ENCODE results near the gene RBM47.
"Not testable (repeated sequence)": the region's sequence is repeated elsewhere in the genome, so short reads cannot be mapped to it uniquely, and the experiment has no call there.

Gene RBM47

DNA sequence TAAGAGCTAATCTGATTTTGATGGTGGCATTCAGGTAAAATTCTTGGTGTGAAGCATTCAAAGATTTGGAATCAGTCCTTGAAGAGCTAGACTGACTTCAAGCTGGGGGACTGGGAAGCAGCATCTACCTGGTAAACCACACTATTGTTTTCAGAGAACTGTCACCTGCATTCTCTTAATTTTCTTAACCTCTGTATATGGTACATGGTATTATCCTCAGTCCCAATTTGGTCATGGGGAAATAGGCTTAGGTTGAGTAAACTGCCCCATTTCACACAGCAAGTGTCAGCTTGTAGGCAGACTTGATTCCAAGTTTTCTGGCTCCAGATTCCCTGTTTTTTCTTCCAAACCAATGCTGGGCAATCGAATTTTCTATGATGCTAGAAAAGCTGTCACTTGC is 190.1 kb downstream of the RBM47 start:
- no peak for DNase-seq (ENCODE audit: low spot score)

DNA sequence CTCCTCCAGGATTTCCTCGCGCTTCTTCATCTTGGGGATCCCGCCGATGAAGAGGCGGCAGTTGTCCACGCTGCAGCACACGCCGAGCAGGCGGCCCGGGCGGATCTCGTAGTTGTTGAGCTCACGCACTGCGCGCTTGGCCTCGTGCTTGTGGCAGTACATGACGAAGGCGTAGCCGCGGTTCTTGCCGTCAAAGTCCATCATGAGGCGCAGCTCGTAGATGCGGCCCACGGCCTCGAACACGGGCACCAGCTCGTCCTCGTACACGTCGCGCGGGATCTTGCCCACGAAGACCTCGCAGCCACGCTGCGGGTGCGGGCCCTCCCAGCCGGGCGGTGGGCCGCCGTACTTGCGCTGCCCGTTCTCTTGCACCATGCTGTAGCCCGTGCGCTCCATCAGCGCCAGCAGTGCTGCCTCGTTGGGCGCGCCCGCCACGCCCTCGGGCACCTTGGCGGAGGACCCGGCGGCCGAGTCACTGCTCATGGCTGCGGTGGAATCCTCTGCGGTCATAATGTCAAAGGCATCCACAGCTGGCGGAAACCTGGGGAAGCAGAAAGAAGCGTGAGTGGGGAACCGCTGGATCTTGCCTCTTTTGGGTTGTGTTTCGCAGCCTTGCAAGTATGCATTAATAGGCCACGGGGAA is 191.2 kb downstream of the RBM47 start:
- DNase-seq (ENCODE audit: low spot score) = no peak

DNA sequence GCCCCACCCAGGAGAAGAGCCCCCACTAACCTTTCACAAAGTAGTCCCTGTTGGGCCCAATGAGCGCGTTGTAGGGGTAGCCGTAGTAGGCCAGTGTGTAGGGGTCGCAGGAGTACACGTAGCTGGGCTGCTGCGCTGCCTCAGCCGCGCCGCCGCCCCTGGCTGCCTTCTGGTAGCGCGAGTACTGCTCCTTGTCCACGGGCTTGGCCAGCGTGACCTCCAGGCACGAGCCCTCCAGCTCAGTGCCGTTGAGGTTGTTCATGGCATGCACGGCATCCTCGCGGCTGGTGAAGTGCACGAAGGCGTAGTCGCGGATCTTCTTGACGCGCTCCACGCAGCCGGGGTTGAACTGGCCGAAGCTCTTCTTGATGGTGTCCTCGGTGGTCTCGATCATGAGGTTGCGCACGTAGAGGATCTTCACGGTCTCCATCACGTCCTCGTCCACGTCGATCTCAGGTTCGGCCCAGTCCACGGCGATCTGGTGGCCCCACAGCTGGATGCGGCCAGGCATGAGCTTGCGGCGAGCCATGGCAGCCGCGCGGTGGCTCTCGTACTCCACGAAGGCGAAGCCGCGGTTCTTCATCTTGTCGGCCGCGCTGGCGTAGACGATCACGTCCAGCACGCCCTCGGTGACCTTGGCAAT is 191.8 kb downstream of the RBM47 start:
- DNase-seq (ENCODE audit: low spot score) = no peak

DNA sequence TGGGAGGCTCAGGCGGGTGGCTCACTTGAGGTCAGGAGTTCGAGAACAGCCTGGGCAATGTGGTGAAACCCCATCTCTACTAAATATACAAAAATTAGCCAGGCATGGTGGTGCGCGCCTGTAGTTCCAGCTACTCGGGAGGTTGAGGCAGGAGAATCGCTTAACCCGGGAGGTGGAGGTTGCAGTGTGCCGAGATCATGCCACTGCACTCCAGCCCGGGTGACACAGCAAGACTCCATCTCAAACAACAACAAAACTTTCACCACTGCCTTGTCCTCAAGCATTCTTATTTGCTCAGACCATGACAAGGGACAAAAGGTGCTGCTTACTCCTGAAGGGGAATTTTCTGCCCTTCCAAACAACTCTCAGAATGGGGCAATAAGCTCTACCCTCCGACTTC is 194.4 kb downstream of the RBM47 start:
- not testable (repeated sequence) for DNase-seq (ENCODE audit: low spot score)

DNA sequence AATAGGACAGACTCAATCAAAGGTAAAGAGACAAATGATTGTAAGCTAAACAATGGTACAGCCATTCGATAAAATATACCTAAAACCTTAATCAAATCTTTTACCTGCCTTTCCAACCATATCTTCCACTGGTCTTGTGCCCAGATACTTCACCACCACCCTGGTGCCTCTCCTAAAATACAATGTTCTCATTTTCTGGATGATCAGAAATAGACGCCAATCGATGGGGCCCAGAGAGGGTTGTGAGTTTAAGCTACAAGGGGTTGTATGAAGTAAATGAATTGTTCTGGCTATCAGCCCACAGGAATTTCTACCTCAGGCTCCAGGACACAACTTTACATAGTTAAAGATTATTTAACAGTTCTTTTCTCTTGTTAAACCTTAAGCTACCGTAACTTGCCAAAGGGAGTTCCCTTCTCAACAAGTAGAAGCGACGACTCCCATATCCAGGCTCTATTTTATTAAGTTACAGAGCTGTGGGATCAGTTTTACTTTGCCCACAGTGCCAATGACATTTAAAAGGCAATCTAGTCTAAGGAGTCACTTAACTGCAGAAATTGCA is 195.5 kb downstream of the RBM47 start:
- DNase-seq (ENCODE audit: low spot score) = no peak

DNA sequence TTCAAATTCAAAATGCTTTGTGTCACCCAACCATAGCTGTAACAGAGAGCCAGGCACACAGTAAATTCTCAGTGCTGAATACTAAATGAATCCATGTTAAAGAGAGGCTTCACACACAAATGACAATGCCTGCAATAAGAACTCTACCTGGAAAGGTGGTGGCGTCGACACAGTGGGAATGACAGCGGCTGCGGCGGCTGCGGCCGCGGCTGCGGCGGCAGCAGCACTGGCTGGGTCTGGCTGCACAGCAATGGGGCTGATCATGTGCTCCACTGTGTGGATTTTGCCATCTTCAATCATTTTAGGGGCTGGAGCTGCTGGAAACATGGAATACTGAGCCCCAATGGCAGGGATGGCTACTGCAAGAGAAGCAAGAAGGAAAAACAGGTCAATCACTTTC is 197.2 kb downstream of the RBM47 start:
- DNase-seq (ENCODE audit: low spot score) = no peak

DNA sequence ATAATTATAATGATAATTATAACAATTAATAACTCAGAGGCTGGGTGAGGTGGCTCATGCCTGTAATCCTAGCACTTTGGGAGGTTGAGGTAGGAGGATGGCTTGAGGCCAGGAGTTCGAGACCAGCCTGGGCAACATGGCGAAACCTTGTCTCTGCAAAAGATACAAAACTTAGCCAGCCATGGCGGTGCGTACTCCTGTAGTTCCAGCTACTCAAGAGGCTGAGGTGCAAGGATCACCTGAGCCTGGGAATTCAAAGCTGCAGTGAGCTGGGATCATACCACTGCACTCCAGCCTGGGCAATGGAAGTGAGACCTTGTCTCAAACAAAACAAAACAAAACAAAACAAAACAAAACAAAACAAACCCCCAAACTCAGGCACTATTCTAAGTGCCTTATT is 201.8 kb downstream of the RBM47 start:
- DNase-seq (ENCODE audit: low spot score) = not testable (repeated sequence)

DNA sequence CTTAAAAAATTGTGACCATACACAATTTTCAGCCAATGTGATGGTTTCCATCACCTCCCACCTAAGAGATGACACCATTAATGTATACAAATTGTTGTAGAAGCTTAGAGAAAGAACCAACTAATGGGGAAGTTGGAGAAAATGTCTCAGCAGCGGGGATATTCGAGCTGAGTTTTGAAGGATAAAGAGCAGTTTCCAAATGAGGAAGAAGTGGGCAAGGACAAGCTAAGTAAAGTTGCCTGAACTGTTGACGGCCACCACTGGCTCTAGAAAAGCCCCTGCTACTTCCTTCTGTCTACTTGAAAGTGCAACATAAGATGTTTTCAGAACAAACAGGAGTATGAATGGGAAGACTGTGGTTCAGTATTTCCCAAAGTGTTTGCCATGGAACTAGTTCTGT is 202.5 kb downstream of the RBM47 start:
- DNase-seq (ENCODE audit: low spot score) = no peak

- DNase-seq (ENCODE audit: low spot score) = no peak
Measured at GRCh38 chr4:40425799-40426574, 203.7 kb downstream of the RBM47 start.

GRCh38 chr4:40423735-40424134 is 205.9 kb downstream of the RBM47 start:
- DNase-seq (ENCODE audit: low spot score) = no peak

DNA sequence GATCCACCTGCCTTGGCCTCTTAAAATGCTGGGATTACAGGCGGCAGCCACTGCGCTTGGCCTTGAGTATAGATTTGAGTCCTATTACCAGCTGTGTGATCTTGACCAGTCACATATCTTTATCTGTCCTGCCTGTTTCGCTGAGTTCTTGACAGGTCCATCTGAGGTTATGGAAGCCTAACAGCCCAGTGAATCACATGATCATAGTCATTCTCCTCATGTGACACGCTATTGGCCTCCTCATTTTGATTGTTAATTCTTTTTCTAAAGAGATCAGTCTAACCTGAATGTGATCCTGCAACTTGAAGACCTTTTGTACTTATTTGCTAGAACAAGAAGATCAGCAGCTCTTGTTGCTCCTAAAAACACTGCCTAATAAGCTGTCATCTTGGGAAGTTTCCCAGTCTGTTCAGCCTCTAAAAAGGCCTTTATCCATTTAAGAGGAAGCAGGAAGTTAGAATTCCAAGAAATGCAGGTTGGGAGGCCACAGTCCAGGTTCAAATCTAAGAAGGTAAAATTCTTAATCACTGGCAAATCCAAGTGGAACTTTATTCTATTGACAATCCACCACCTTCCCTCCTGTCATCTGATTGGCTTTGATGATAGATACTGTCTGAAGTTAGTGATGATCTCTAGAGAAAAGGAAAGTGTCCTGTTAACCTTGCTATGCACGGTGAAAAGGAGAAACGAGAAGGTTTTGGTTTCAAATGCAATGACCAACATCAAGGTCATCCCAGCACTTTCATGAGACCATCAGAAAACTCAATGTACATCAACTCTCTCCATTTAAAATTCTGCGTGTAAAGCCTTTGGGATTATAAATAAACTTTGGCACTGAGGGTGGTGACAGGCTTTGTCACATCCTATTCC is 207.6 kb downstream of the RBM47 start:
- DNase-seq (ENCODE audit: low spot score) = no peak

GRCh38 chr4:40419231-40419912 is 210.3 kb downstream of the RBM47 start:
- DNase-seq (ENCODE audit: low spot score) = no peak

DNA sequence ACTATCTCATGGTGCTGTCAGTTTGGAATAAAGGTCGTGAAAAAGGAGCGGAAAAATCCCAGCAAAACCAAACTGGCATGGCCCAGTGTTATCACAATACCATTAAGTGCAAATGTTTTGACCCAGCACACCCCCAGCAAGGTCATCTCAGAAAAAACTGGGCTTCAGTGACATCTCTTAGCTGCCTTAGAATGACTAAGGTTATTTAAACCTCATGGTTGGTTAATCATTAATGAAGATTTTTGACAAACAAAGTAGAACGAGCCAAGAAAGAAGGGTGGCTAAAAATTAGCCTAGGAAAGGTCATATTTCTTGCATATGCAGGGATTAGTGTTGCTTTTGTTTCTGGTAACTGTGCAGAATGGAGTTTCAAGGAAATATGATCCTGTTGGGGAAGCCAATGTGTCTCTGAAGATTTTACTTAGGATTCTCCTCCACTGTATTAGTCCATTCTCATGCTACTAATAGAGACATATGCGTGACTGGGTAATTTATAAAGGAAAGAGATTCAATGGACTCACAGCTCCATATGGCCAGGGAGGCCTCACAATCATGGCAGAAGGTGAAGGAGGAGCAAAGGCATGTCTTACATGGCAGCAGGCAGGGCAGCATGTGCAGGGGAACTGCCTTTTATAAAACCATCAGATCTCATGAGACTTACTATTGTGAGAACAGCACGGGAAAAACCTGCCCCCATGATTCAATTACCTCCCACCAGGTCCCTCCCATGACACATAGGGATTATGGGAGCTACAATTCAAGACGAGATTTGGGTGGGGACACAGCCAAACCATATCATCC is 211.0 kb downstream of the RBM47 start:
- DNase-seq (ENCODE audit: low spot score) = no peak

DNA sequence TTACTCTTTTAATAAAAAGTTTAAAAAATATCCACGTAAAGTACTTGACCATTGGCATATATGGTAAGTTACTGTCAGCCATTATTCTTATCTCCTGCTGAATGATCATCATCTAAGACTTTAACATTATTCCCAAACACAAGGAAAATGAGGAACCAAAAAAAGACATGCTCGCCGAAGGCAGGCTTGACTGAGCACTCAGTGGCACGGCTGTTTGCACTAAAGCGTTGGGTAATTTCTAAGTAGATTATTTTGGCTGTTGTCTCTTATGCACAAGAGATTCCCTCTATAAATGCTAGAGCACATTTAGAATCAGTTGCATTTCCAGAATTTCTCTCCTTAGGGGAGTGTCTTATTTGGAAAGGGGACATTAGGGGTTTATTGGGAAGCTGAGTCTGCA is 211.7 kb downstream of the RBM47 start:
- no peak for DNase-seq (ENCODE audit: low spot score)

- DNase-seq (ENCODE audit: low spot score) = no peak
Measured at GRCh38 chr4:40414673-40415072, 215.0 kb downstream of the RBM47 start.

- DNase-seq (ENCODE audit: low spot score) = no peak
Measured at GRCh38 chr4:40412866-40413795, 216.5 kb downstream of the RBM47 start.

GRCh38 chr4:40412388-40412787 is 217.3 kb downstream of the RBM47 start:
- no peak for DNase-seq (ENCODE audit: low spot score)

DNA sequence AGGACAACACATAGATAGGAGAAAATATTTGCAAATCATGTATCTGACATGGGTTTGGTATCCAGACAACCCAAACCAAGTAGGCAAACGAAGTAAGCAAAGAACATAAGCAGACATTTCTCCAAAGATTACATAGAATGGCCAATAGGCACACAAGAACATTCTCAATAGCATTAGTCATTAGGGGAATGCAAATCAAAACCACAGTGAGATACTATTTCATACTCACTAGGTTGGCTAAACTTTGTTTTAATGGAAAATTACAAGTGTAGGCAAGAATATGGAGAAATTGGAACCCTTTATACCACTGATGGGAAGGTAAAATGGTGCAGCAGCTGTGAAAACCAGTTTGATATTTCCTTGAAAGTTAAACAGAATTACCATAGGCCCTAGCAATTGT is 219.8 kb downstream of the RBM47 start:
- no peak for DNase-seq (ENCODE audit: low spot score)

DNA sequence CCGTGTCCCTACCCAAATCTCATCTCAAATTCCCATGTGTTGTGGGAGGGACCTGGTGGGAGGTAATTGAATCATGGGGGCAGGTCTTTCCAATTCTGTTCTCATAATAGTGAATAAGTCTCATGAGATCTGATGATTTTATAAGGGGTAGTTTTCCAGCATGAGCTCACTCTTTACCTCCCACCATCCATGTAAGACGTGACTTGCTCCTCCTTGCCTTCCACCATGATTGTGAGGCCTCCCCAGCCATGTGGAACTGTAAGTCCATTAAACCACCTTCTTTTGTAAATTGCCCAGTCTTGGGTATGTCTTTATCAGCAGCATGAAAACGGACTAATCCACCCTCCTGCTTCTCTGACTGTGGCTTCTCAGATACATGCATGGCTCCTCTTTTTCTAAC is 222.2 kb downstream of the RBM47 start:
- DNase-seq (ENCODE audit: low spot score) = not testable (repeated sequence)
